ENCODE measurements around the gene UNC13D. TPM values are rescaled to one million over a fixed set of nuclear protein-coding genes. Genes with fewer than 3 reads are reported as not detected.
A peak's percentile ranks its signal among the peaks of the same experiment; 100 is the strongest.

UNC13D gene
- total and polyA plus RNA-seq, 9 of the 15 experiments (the other 6 are each of a cell fraction or from before 2014, with no cell fraction given) = 0.86 to 244 (median 69.2) TPM

DNA sequence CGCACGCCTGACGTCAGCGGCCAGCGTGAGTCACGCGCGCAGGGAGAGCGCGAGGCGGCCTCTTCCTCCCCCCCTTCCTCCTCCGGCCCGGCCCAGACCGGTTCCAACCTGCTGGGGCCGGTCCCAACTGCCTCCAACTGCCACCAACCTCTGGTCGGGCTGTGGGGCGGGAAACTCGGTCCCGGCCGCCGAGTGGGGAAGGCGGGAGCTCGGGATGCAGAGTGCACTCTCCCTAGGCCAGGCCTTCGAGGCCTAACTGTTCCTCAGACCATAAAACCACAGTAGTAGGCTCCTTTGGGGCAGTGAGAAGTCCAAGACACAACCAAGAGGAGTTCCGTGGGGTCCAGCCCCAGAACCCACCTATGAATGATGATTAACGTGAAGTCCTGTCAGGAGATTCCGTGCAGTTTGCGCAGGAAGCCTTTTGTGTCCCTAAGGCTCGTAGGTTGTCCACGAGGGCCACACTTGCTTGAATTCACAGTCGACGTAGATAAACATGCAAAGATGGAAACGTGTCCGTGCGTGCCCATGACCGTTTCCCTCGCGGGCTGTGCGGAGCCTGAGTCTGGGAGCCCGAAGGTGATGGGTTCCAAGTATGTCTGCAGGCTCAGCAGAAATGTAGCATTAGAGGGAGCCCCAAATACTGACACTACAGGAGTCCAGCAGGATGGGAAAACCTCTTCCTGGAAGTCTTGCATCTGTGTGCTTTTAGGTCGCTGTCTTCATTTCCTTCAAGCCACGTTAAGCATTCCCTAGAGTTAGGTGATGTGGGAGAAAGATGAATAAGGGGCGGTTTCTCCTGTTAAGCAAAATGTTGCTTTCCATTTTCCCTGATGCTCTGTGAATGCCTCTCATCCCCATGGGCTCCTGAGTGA, 59.0 kb downstream of the UNC13D start (continued):
- TF ChIP-seq NR2C2 (CRISPR knock-in tag; IDR thresholded peaks at IDR 0.05) = no peak; the same call in 1 of the 2 replicates
- TF ChIP-seq NR2C2 (tag; IDR thresholded peaks at IDR 0.05) = peak; percentile 56; the same call in 1 of the 2 replicates
- TF ChIP-seq ELF1 (tag; IDR thresholded peaks at IDR 0.05) = peak; percentile 19; the same call in 1 of the 2 replicates
- TF ChIP-seq PHF20 (IDR thresholded peaks at IDR 0.05; ENCODE audit: partially characterized antibody) = peak; percentile 61
- TF ChIP-seq ZNF584 (CRISPR knock-in tag; IDR thresholded peaks at IDR 0.05; ENCODE audit: low read depth) = peak; percentile 94
- TF ChIP-seq, protein P1, sequence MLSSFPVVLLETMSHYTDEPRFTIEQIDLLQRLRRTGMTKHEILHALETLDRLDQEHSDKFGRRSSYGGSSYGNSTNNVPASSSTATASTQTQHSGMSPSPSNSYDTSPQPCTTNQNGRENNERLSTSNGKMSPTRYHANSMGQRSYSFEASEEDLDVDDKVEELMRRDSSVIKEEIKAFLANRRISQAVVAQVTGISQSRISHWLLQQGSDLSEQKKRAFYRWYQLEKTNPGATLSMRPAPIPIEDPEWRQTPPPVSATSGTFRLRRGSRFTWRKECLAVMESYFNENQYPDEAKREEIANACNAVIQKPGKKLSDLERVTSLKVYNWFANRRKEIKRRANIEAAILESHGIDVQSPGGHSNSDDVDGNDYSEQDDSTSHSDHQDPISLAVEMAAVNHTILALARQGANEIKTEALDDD (IDR thresholded peaks at IDR 0.05) = no peak
- TF ChIP-seq DEAF1 (CRISPR knock-in tag; IDR thresholded peaks at IDR 0.05) = peak; percentile 24; the same call in 1 of the 2 replicates
- no peak for TF ChIP-seq FOXM1 (IDR thresholded peaks at IDR 0.05; ENCODE audit: low read depth)
- TF ChIP-seq FOXM1 (CRISPR knock-in tag; IDR thresholded peaks at IDR 0.05; ENCODE audit: low read depth) = 0 out of 2 replicates have a peak, but pooled peaks have one; percentile 80
- TF ChIP-seq EHMT2 (IDR thresholded peaks at IDR 0.05) = no peak
- TF ChIP-seq REST (IDR thresholded peaks at IDR 0.05; ENCODE audit: borderline replicate concordance) = peak; percentile 100
- 0 out of 2 replicates have a peak, but pooled peaks have one; percentile 52 for TF ChIP-seq REST (CRISPR knock-in tag; IDR thresholded peaks at IDR 0.05; ENCODE audit: low read depth)
